Suppressor macrophage (primary cell): ENCODE results near the gene DNAJB12.

ENCODE experiments used
- DNase-seq, 4 experiments: peaks; one replicate each; pipeline ENCODE4 v3.0.0-alpha.2; 2020 to 2022

Gene DNAJB12

GRCh38 chr10:72295330-72295910, 59.3 kb downstream of the DNAJB12 start:
- no peak for DNase-seq

GRCh38 chr10:72292223-72292691, 62.5 kb downstream of the DNAJB12 start:
- DNase-seq = no peak

GRCh38 chr10:72291019-72291532, 63.6 kb downstream of the DNAJB12 start:
- DNase-seq = peak; percentile 52 to 76 (median 75)

GRCh38 chr10:72285972-72286521, 68.7 kb downstream of the DNAJB12 start:
- no peak for DNase-seq

GRCh38 chr10:72283131-72283530, 71.6 kb downstream of the DNAJB12 start:
- no peak for DNase-seq
